ENCODE results near the gene RBM15.

- TF ChIP-seq POLR2A (IDR thresholded peaks at IDR 0.05) (no peak), POLR2AphosphoS5 (IDR thresholded peaks at IDR 0.05) (no peak), CTCF (IDR thresholded peaks at IDR 0.05) (no peak), EP300 (IDR thresholded peaks at IDR 0.05; ENCODE audit: low read depth) (no peak)
These were observed 8.2 kb downstream of the RBM15 start for GRCh38 chr1:110347182-110347893.

All from transverse colon (tissue), 4 donors.